ENCODE measurements around the gene MTFR1L. TPM values are rescaled to one million over a fixed set of nuclear protein-coding genes. Genes with fewer than 3 reads are reported as not detected.

The MTFR1L gene
- total RNA-seq, 1 donor from 2014 or later, result 44.6 TPM

GRCh38 chr1:25816112-25816718 lies 3.5 kb upstream of the MTFR1L start:
- Histone ChIP-seq H3K4me2 (ENCODE audit: low read length) (no peak overlapping the region), H3K4me3 (ENCODE audit: insufficient read depth, low read depth, low read length) (no peak overlapping the region), H3K27ac (ENCODE audit: low read depth, low read length) (no peak overlapping the region), H3K4me1 (ENCODE audit: insufficient read depth, low read length) (peaks cover 14% of the 10 kb centered on the region), H3K9me3 (ENCODE audit: insufficient read depth, low read depth, low read length) (no peaks in the 10 kb centered on the region), H3K36me3 (ENCODE audit: insufficient read depth, low read length) (no peaks in the 10 kb centered on the region), H3K27me3 (ENCODE audit: insufficient read depth, low read length) (no peaks in the 10 kb centered on the region), H2AFZ (ENCODE audit: low read depth, low read length) (no peak overlapping the region), H3K9ac (ENCODE audit: low read length) (no peak overlapping the region), H4K20me1 (ENCODE audit: insufficient read depth, low read length) (peaks cover 9% of the 10 kb centered on the region), H3K79me2 (ENCODE audit: insufficient read depth, low read length) (peaks cover 15% of the 10 kb centered on the region)
- Mint-ChIP-seq H3K4me1 (ENCODE audit: low read depth, unreplicated experiment) (peaks cover 17% of the 10 kb centered on the region), H3K9me3 (ENCODE audit: unreplicated experiment) (peaks cover 2% of the 10 kb centered on the region), H3K4me3 (ENCODE audit: unreplicated experiment) (no peak overlapping the region), H3K27me3 (ENCODE audit: low read depth, unreplicated experiment) (no peaks in the 10 kb centered on the region), H3K27ac (ENCODE audit: unreplicated experiment) (no peak overlapping the region), H3K36me3 (ENCODE audit: low read depth, unreplicated experiment) (peaks cover 4% of the 10 kb centered on the region)
- DNase-seq (ENCODE audit: low read depth) (no peak), FAIRE-seq (no peak)
- TF ChIP-seq CTCF (IDR thresholded peaks at IDR 0.05; ENCODE audit: insufficient read depth, low read depth, low read length) (no peak), EZH2 (IDR thresholded peaks at IDR 0.05; ENCODE audit: insufficient read depth, low read length) (no peak)

DNA sequence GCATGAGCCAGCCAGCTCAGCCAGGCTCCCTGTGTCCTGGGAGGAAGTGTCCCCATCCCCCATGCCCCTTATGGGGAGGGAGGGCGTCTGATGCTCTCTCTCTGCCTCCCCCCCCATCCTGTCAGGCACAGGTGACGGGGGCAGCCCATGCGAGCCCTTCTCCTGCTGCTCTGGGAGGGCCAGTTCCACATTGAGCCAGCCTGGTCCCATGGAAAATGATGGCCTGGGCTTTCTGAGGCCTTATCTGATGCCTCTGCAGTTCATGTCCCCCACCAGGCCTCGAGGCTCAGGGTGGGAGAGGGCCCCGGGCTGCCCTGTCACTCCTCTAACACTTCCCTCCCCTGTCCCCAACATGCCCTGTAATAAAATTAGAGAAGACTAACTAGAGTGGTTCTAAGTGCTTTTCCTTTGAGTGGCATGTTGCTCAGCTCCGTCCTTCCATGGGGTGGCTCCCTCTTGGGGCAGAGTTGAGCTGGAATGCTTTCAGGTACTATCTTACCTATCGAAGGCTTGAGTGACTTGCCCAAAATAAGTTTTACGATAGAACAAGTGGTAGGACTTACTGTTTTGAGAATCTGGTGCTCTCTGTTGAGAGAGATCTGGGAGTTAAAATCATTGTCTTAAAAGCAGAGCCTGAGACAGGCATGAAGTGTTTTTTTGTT lies 1.8 kb upstream of the MTFR1L start:
- peaks cover 31% of the 10 kb centered on the region for H3K79me2 ChIP-seq (ENCODE audit: insufficient read depth, low read length)
- TF ChIP-seq CTCF (IDR thresholded peaks at IDR 0.05; ENCODE audit: insufficient read depth, low read depth, low read length) (no peak), EZH2 (IDR thresholded peaks at IDR 0.05; ENCODE audit: insufficient read depth, low read length) (no peak)
- Mint-ChIP-seq H3K27me3 (ENCODE audit: low read depth, unreplicated experiment) (no peaks in the 10 kb centered on the region), H3K27ac (ENCODE audit: unreplicated experiment) (peak overlapping the region; percentile 48), H3K4me1 (ENCODE audit: low read depth, unreplicated experiment) (peaks cover 24% of the 10 kb centered on the region), H3K4me3 (ENCODE audit: unreplicated experiment) (peak overlapping the region; percentile 99), H3K9me3 (ENCODE audit: unreplicated experiment) (no peaks in the 10 kb centered on the region), H3K36me3 (ENCODE audit: low read depth, unreplicated experiment) (peaks cover 4% of the 10 kb centered on the region)
- no peak overlapping the region for H3K4me3 ChIP-seq (ENCODE audit: insufficient read depth, low read depth, low read length)
- no peak overlapping the region for H3K4me2 ChIP-seq (ENCODE audit: low read length)
- H3K4me1 ChIP-seq (ENCODE audit: insufficient read depth, low read length), result peaks cover 22% of the 10 kb centered on the region
- H4K20me1 ChIP-seq (ENCODE audit: insufficient read depth, low read length), result peaks cover 21% of the 10 kb centered on the region
- H3K9me3 ChIP-seq (ENCODE audit: insufficient read depth, low read depth, low read length), result no peaks in the 10 kb centered on the region
- no peaks in the 10 kb centered on the region for H3K27me3 ChIP-seq (ENCODE audit: insufficient read depth, low read length)
- no peak overlapping the region for H2AFZ ChIP-seq (ENCODE audit: low read depth, low read length)
- DNase-seq (ENCODE audit: low read depth) (no peak), FAIRE-seq (no peak)
- peak overlapping the region; percentile 94 for H3K9ac ChIP-seq (ENCODE audit: low read length)
- no peaks in the 10 kb centered on the region for H3K36me3 ChIP-seq (ENCODE audit: insufficient read depth, low read length)
- no peak overlapping the region for H3K27ac ChIP-seq (ENCODE audit: low read depth, low read length)

GRCh38 chr1:25818569-25818968 lies 1.2 kb upstream of the MTFR1L start:
- H3K9me3 Mint-ChIP-seq (ENCODE audit: unreplicated experiment), result no peaks in the 10 kb centered on the region
- H3K9me3 ChIP-seq (ENCODE audit: insufficient read depth, low read depth, low read length), result no peaks in the 10 kb centered on the region
- peak overlapping the region; percentile 94 for H3K9ac ChIP-seq (ENCODE audit: low read length)
- no peaks in the 10 kb centered on the region for H3K27me3 ChIP-seq (ENCODE audit: insufficient read depth, low read length)
- H3K36me3 ChIP-seq (ENCODE audit: insufficient read depth, low read length), result no peaks in the 10 kb centered on the region
- TF ChIP-seq CTCF (IDR thresholded peaks at IDR 0.05; ENCODE audit: insufficient read depth, low read depth, low read length) (no peak), EZH2 (IDR thresholded peaks at IDR 0.05; ENCODE audit: insufficient read depth, low read length) (no peak)
- no peaks in the 10 kb centered on the region for H3K27me3 Mint-ChIP-seq (ENCODE audit: low read depth, unreplicated experiment)
- H4K20me1 ChIP-seq (ENCODE audit: insufficient read depth, low read length), result peaks cover 27% of the 10 kb centered on the region
- peak overlapping the region; percentile 90 for H3K4me2 ChIP-seq (ENCODE audit: low read length)
- peak overlapping the region; percentile 99 for H3K4me3 Mint-ChIP-seq (ENCODE audit: unreplicated experiment)
- DNase-seq (ENCODE audit: low read depth), result no peak
- FAIRE-seq, result no peak
- H3K27ac ChIP-seq (ENCODE audit: low read depth, low read length), result peak overlapping the region; percentile 89
- H3K36me3 Mint-ChIP-seq (ENCODE audit: low read depth, unreplicated experiment), result peaks cover 4% of the 10 kb centered on the region
- peaks cover 37% of the 10 kb centered on the region for H3K79me2 ChIP-seq (ENCODE audit: insufficient read depth, low read length)
- peaks cover 22% of the 10 kb centered on the region for H3K4me1 ChIP-seq (ENCODE audit: insufficient read depth, low read length)
- peak overlapping the region; percentile 96 for H3K27ac Mint-ChIP-seq (ENCODE audit: unreplicated experiment)
- H3K4me1 Mint-ChIP-seq (ENCODE audit: low read depth, unreplicated experiment), result peaks cover 24% of the 10 kb centered on the region
- no peak overlapping the region for H2AFZ ChIP-seq (ENCODE audit: low read depth, low read length)
- H3K4me3 ChIP-seq (ENCODE audit: insufficient read depth, low read depth, low read length), result peak overlapping the region; percentile 80
